Skeletal muscle tissue (tissue), 4 donors: ENCODE results near the gene TOLLIP. TPM values are rescaled to one million over a fixed set of nuclear protein-coding genes. Genes with fewer than 3 reads are reported as not detected.
"Not testable (repeated sequence)": the region's sequence is repeated elsewhere in the genome, so short reads cannot be mapped to it uniquely, and the experiment has no call there.

Source experiments
- H3K27ac ChIP-seq: one replicate; pipeline ENCODE4 v1.7.0; 2013; ENCODE audit warnings: mild to moderate bottlenecking, low read depth, low read length, inconsistent platforms
- H3K27me3 ChIP-seq, 3 donors: one replicate each; pipeline ENCODE4 v1.7.0; 2013; ENCODE audit warnings: low read length in 3 of 3; ENCODE audit not compliant: control insufficient read depth in 3 of 3, insufficient read depth in 3 of 3
- H3K36me3 ChIP-seq, 3 donors: one replicate each; pipeline ENCODE4 v1.7.0; 2013; ENCODE audit warnings: low read length in 3 of 3; ENCODE audit not compliant: control insufficient read depth in 3 of 3, insufficient read depth in 3 of 3
- H3K4me1 ChIP-seq, 3 donors: one replicate each; pipeline ENCODE4 v1.7.0; 2013; ENCODE audit warnings: low read length in 3 of 3, mild to moderate bottlenecking in 3 of 3; ENCODE audit not compliant: control insufficient read depth in 3 of 3, insufficient read depth in 3 of 3
- H3K4me3 ChIP-seq, 3 donors: one replicate each; pipeline ENCODE4 v1.7.0; 2013; ENCODE audit warnings: low read length in 3 of 3
- H3K9ac ChIP-seq, 3 donors: one replicate each; pipeline ENCODE4 v1.7.0; 2013; ENCODE audit warnings: low read length in 3 of 3, mild to moderate bottlenecking in 3 of 3, moderate library complexity in 2 of 3, low read depth in 1 of 3
- H3K9me3 ChIP-seq, 3 donors: one replicate each; pipeline ENCODE4 v1.7.0; 2013; ENCODE audit warnings: low read length in 3 of 3; ENCODE audit not compliant: control insufficient read depth in 3 of 3
- total RNA-seq: library from RNA; depleted of rRNA; stranded (reverse); fragments of >200 nt; gene quantifications from one replicate; pipeline ENCODE4 v1.2.3, GENCODE V29; 2014
- donor health status: Osteomylitis.

Gene TOLLIP
- total RNA-seq, 1 donor from 2014 or later: 8.9 TPM

- H3K9me3 ChIP-seq: no peaks in the 10 kb centered on the region
- no peak overlapping the region for H3K4me3 ChIP-seq
- H3K27ac ChIP-seq: no peak overlapping the region
- H3K27me3 ChIP-seq: peaks cover 16 to 33% (median 26%) of the 10 kb centered on the region in 3 donors
- no peaks in the 10 kb centered on the region for H3K36me3 ChIP-seq
- no peak overlapping the region for H3K9ac ChIP-seq
- no peaks in the 10 kb centered on the region for H3K4me1 ChIP-seq
These were observed 40.8 kb upstream of the TOLLIP start for GRCh38 chr11:1350086-1350725.

GRCh38 chr11:1349327-1350041 is 40.1 kb upstream of the TOLLIP start:
- Histone ChIP-seq H3K4me1 (no peaks in the 10 kb centered on the region), H3K4me3 (no peak overlapping the region), H3K9ac (no peak overlapping the region), H3K27me3 (peaks cover 15 to 30% (median 21%) of the 10 kb centered on the region in 3 donors), H3K9me3 (no peaks in the 10 kb centered on the region), H3K36me3 (no peaks in the 10 kb centered on the region), H3K27ac (no peak overlapping the region)

- Histone ChIP-seq H3K27me3 (peaks cover 9 to 23% (median 15%) of the 10 kb centered on the region in 3 donors), H3K27ac (no peak overlapping the region), H3K36me3 (no peaks in the 10 kb centered on the region), H3K4me3 (no peak overlapping the region), H3K9ac (no peak overlapping the region), H3K4me1 (no peaks in the 10 kb centered on the region), H3K9me3 (no peaks in the 10 kb centered on the region)
These were observed 39.4 kb upstream of the TOLLIP start for GRCh38 chr11:1348796-1349326.

GRCh38 chr11:1348146-1348795 is 38.8 kb upstream of the TOLLIP start:
- no peaks in the 10 kb centered on the region for H3K36me3 ChIP-seq
- no peak overlapping the region for H3K9ac ChIP-seq
- no peak overlapping the region for H3K4me3 ChIP-seq
- peaks cover 8 to 21% (median 10%) of the 10 kb centered on the region in 3 donors for H3K27me3 ChIP-seq
- H3K4me1 ChIP-seq: no peaks in the 10 kb centered on the region
- H3K27ac ChIP-seq: no peak overlapping the region
- no peaks in the 10 kb centered on the region for H3K9me3 ChIP-seq

GRCh38 chr11:1347411-1347999 is 38.1 kb upstream of the TOLLIP start:
- peaks cover 8 to 21% (median 10%) of the 10 kb centered on the region in 3 donors for H3K27me3 ChIP-seq
- H3K27ac ChIP-seq, H3K36me3 ChIP-seq, H3K9me3 ChIP-seq, H3K4me1 ChIP-seq, H3K4me3 ChIP-seq, H3K9ac ChIP-seq: not testable (repeated sequence)

- Histone ChIP-seq H3K9ac (no peak overlapping the region), H3K4me3 (no peak overlapping the region), H3K36me3 (no peaks in the 10 kb centered on the region), H3K4me1 (no peaks in the 10 kb centered on the region), H3K27ac (no peak overlapping the region), H3K27me3 (peaks cover 8 to 21% (median 10%) of the 10 kb centered on the region in 3 donors), H3K9me3 (no peaks in the 10 kb centered on the region)
These were observed 37.4 kb upstream of the TOLLIP start for GRCh38 chr11:1346669-1347390.

GRCh38 chr11:1345737-1346513 is 36.5 kb upstream of the TOLLIP start:
- no peaks in the 10 kb centered on the region for H3K36me3 ChIP-seq

GRCh38 chr11:1344056-1344635 is 34.7 kb upstream of the TOLLIP start:
- H3K27ac ChIP-seq: no peak overlapping the region
- H3K9ac ChIP-seq: no peak overlapping the region
- H3K27me3 ChIP-seq: peaks cover 0 to 8% (median 8%) of the 10 kb centered on the region in 3 donors
- H3K4me3 ChIP-seq: no peak overlapping the region
- H3K36me3 ChIP-seq: no peaks in the 10 kb centered on the region
- H3K4me1 ChIP-seq: no peaks in the 10 kb centered on the region
- H3K9me3 ChIP-seq: no peaks in the 10 kb centered on the region

More at GRCh38 chr11:1345737-1346513, 36.5 kb upstream of the TOLLIP start:
- Histone ChIP-seq H3K9ac (no peak overlapping the region), H3K4me3 (no peak overlapping the region), H3K4me1 (no peaks in the 10 kb centered on the region), H3K9me3 (no peaks in the 10 kb centered on the region), H3K27me3 (peaks cover 8 to 21% (median 8%) of the 10 kb centered on the region in 3 donors), H3K27ac (no peak overlapping the region)
